H1 (cell line): ENCODE data around the gene AMER2.

ENCODE experiments used
- EP300 ChIP-seq, 2 experiments: IDR thresholded peaks; 1 replicate in 1 of 2; 2 replicates in 1 of 2; pipeline ENCODE4 v1.6.1; 2011 to 2012; ENCODE audit warnings: low read depth in 2 of 2, low read length in 2 of 2, mild to moderate bottlenecking in 2 of 2, borderline replicate concordance in 1 of 2, inconsistent platforms in 1 of 2, moderate library complexity in 1 of 2
- FOSL1 ChIP-seq: IDR thresholded peaks from 2 replicates; pipeline ENCODE4 v1.6.1; 2011; ENCODE audit warnings: mild to moderate bottlenecking, low read depth, low read length, moderate library complexity; ENCODE audit not compliant: insufficient read depth
- MAFK ChIP-seq: IDR thresholded peaks from 2 replicates; pipeline ENCODE4 v1.6.1; 2012; ENCODE audit warnings: low read depth, mild to moderate bottlenecking, improper control_type of control experiment, low read length
- POLR2A ChIP-seq, 2 experiments: IDR thresholded peaks; 1 replicate in 1 of 2; 2 replicates in 1 of 2; pipeline ENCODE4 v1.6.1; 2011; ENCODE audit warnings: low read depth in 2 of 2, low read length in 2 of 2, mild to moderate bottlenecking in 2 of 2; ENCODE audit errors: control extremely low read depth in 1 of 2
- RAD21 ChIP-seq, 2 experiments: IDR thresholded peaks in 1 of 2; conservative IDR thresholded peaks in 1 of 2; 2 replicates each; pipeline ENCODE4 v1.6.1; 2011; ENCODE audit warnings: low read depth in 2 of 2, low read length in 2 of 2, improper control_type of control experiment in 1 of 2, inconsistent platforms in 1 of 2, mild to moderate bottlenecking in 1 of 2, moderate library complexity in 1 of 2
- SP1 ChIP-seq: IDR thresholded peaks from 2 replicates; pipeline ENCODE4 v1.6.1; 2011; ENCODE audit warnings: low read depth, low read length
- TF ChIP-seq, protein P1 (sequence below), 3 experiments: IDR thresholded peaks; 1 replicate in 2 of 3; 2 replicates in 1 of 3; pipeline versions ENCODE4 v1.5.1 to v1.6.1; 2011; ENCODE audit warnings: low read length in 3 of 3, mild to moderate bottlenecking in 3 of 3, inconsistent platforms in 2 of 3, low read depth in 1 of 3, moderate library complexity in 1 of 3; ENCODE audit not compliant: insufficient read depth in 1 of 3; ENCODE audit errors: control extremely low read depth in 1 of 3

DNA sequence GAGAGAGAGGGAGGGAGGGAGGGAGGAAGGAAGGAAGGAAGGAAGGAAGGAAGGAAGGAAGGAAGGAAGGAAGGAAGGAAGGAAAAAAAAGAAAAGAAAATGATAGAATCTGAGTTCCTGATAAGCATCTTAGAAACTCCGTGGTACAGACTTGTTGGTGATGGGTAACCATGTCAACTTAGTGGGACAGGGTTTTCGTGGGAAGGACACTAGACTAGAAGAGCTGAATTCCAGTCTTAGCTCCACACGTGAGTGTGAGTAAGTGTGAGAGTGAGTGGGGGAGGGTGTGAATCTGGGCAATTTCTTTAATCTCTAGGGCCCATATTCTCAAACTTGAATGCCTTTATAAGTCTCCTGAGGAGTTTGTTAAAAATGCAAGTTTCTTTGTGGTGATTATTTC is 41.1 kb downstream of the AMER2 start:
- TF ChIP-seq, protein P1, sequence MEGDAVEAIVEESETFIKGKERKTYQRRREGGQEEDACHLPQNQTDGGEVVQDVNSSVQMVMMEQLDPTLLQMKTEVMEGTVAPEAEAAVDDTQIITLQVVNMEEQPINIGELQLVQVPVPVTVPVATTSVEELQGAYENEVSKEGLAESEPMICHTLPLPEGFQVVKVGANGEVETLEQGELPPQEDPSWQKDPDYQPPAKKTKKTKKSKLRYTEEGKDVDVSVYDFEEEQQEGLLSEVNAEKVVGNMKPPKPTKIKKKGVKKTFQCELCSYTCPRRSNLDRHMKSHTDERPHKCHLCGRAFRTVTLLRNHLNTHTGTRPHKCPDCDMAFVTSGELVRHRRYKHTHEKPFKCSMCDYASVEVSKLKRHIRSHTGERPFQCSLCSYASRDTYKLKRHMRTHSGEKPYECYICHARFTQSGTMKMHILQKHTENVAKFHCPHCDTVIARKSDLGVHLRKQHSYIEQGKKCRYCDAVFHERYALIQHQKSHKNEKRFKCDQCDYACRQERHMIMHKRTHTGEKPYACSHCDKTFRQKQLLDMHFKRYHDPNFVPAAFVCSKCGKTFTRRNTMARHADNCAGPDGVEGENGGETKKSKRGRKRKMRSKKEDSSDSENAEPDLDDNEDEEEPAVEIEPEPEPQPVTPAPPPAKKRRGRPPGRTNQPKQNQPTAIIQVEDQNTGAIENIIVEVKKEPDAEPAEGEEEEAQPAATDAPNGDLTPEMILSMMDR (IDR thresholded peaks at IDR 0.05; ENCODE audit: control extremely low read depth in 1 of 3, insufficient read depth in 1 of 3, low read depth in 1 of 3, low read length in 3 of 3) = no peak
- TF ChIP-seq POLR2A (IDR thresholded peaks at IDR 0.05; ENCODE audit: control extremely low read depth in 1 of 2, low read depth in 2 of 2, low read length in 2 of 2) (no peak), MAFK (no peak), EP300 (IDR thresholded peaks at IDR 0.05; ENCODE audit: borderline replicate concordance in 1 of 2, low read depth in 2 of 2, low read length in 2 of 2) (no peak), FOSL1 (no peak), SP1 (no peak), RAD21 (IDR thresholded peaks at IDR 0.05 in 1 of 2, conservative IDR thresholded peaks at IDR 0.05 in 1 of 2; ENCODE audit: low read depth in 2 of 2, low read length in 2 of 2) (no peak)
